ENCODE results near the gene GMDS. TPM values are rescaled to one million over a fixed set of nuclear protein-coding genes. Genes with fewer than 3 reads are reported as not detected.

Gene GMDS
- total and polyA plus RNA-seq, 2 of the 13 experiments (the other 11 are each of a cell fraction or from before 2014, with no cell fraction given) = 64.4 to 112 TPM

- no peak for FAIRE-seq
- ChIA-PET CTCF (ENCODE audit: low intra/inter-chr PET ratio, low total read pairs) (no interaction called here), POLR2A (no interaction called here)
- in situ Hi-C loops (cut with HindIII; ENCODE audit: extremely low pct_ligation_motif_present, low pct_unique_long_range_greater_than_20kb) = no loop called here
- DNase-seq (ENCODE audit: low spot score) = no peak
- intact Hi-C loops (cut with micrococcal nuclease; ENCODE audit: unreplicated experiment) = no loop called here
- H3K36me3 ChIP-seq (replicated peaks in 1 of 2; ENCODE audit: control insufficient read depth in 1 of 2, insufficient read depth in 2 of 2, low read length in 2 of 2) = peaks cover 0 to 1% of the 10 kb centered on the region in 2 experiments; a peak in 1 of 5 replicates
- H3K4me1 ChIP-seq (ENCODE audit: insufficient read depth, low read length) = peaks cover 24% of the 10 kb centered on the region
- no peak overlapping the region for H3K9ac ChIP-seq (ENCODE audit: insufficient read depth, low read depth, low read length)
- H3K27me3 ChIP-seq (ENCODE audit: control insufficient read depth in 1 of 2, insufficient read depth in 2 of 2, low read length in 2 of 2) = no peaks in the 10 kb centered on the region
- TF ChIP-seq MAFK (conservative IDR thresholded peaks at IDR 0.05 in 1 of 2, IDR thresholded peaks at IDR 0.05 in 1 of 2; ENCODE audit: low read length in 2 of 2) = 0 out of 4 replicates have a peak, but pooled peaks have one; percentile 2 to 29
- TF ChIP-seq CTCF (CRISPR knock-in tag; IDR thresholded peaks at IDR 0.05) = peak; percentile 52
- no peak for TF ChIP-seq NR2C2 (CRISPR knock-in tag; IDR thresholded peaks at IDR 0.05; ENCODE audit: borderline replicate concordance)
- TF ChIP-seq RFX5 (IDR thresholded peaks at IDR 0.05; ENCODE audit: low read depth, low read length) = no peak
- peak; percentile 72 for TF ChIP-seq ZMYM4 (CRISPR knock-in tag; IDR thresholded peaks at IDR 0.05)
- peak; percentile 73 for TF ChIP-seq CEBPB (IDR thresholded peaks at IDR 0.05; ENCODE audit: borderline replicate concordance, low read depth, low read length)
- peak; percentile 55 for TF ChIP-seq POGZ (CRISPR knock-in tag; IDR thresholded peaks at IDR 0.05)
- TF ChIP-seq, protein P1, sequence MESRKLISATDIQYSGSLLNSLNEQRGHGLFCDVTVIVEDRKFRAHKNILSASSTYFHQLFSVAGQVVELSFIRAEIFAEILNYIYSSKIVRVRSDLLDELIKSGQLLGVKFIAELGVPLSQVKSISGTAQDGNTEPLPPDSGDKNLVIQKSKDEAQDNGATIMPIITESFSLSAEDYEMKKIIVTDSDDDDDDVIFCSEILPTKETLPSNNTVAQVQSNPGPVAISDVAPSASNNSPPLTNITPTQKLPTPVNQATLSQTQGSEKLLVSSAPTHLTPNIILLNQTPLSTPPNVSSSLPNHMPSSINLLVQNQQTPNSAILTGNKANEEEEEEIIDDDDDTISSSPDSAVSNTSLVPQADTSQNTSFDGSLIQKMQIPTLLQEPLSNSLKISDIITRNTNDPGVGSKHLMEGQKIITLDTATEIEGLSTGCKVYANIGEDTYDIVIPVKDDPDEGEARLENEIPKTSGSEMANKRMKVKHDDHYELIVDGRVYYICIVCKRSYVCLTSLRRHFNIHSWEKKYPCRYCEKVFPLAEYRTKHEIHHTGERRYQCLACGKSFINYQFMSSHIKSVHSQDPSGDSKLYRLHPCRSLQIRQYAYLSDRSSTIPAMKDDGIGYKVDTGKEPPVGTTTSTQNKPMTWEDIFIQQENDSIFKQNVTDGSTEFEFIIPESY (CRISPR knock-in tag; IDR thresholded peaks at IDR 0.05) = peak; percentile 99
- no peak overlapping the region for H3K4me3 ChIP-seq (replicated peaks in 1 of 3; ENCODE audit: insufficient read depth in 1 of 3, low read depth in 2 of 3, low read length in 3 of 3)
- peaks cover 94% of the 10 kb centered on the region for H3K79me2 ChIP-seq (ENCODE audit: insufficient read depth, low read length)
- ATAC-seq = peak; percentile 84
- H2AFZ ChIP-seq (ENCODE audit: low read length) = no peak overlapping the region
- no peaks in the 10 kb centered on the region for H3K9me3 ChIP-seq (ENCODE audit: low read length)
- WGBS (ENCODE audit: low lambda C conversion rate) = 96% methylated on average over 12 of the region's 12 CpGs
- peaks cover 30% of the 10 kb centered on the region for H4K20me1 ChIP-seq (ENCODE audit: insufficient read depth, low read length)
- BruUV-seq (replicated peaks) = no TSS peak
- no peak overlapping the region for H3K4me2 ChIP-seq (ENCODE audit: low read depth, low read length)
- no peak overlapping the region for H3K27ac ChIP-seq (ENCODE audit: extremely low read length, insufficient read depth, low read length)
Observed at GRCh38 chr6:2158596-2159271, 86.7 kb downstream of the GMDS start.
